ENCODE data around the gene SENP1. TPM values are rescaled to one million over a fixed set of nuclear protein-coding genes. Genes with fewer than 3 reads are reported as not detected.

Gene SENP1
- total RNA-seq, 1 experiment from 2014 or later: 28.8 TPM

DNA sequence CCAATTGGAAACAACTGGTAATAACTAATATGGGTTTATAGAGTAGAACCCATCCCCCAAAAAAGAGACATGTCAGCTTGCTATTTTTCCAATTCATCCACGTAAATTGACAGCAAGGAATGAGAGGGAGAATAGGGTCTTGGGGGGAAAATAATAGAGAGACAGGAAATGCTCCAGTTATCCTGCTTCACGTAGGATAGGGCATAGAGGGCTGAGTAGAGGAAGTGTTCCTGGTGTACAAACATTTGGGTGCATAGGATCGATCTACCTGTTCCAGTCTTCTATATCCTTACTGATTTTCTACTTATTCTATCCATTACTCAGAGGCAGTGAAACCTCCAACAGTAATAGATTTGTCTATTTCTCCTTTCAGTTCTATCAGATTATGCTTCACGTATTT, 52.0 kb downstream of the SENP1 start:
- Histone ChIP-seq H4K20me1 (ENCODE audit: control insufficient read depth, insufficient read depth, insufficient read length) (no peaks in the 10 kb centered on the region), H2BK5ac (ENCODE audit: insufficient read length, low read length) (no peak overlapping the region), H3K23me2 (ENCODE audit: insufficient read length, low read depth, low read length, poor library complexity, severe bottlenecking) (no peaks in the 10 kb centered on the region), H2BK20ac (ENCODE audit: low read depth, low read length, poor library complexity, severe bottlenecking) (no peak overlapping the region), H3K23ac (ENCODE audit: insufficient read length, low read depth, low read length) (no peak overlapping the region), H3K56ac (ENCODE audit: insufficient read length, low read depth, low read length) (no peak overlapping the region), H2AFZ (ENCODE audit: low read length) (no peak overlapping the region), H2BK12ac (ENCODE audit: insufficient read length, low read depth, low read length) (no peak overlapping the region), H2BK15ac (ENCODE audit: low read depth, low read length) (no peak overlapping the region), H3K9ac (ENCODE audit: extremely low read depth, insufficient read length, low read length) (no peak overlapping the region), H2AK5ac (ENCODE audit: insufficient read length, low read length) (no peak overlapping the region), H3K79me1 (ENCODE audit: insufficient read depth, low read depth, low read length, poor library complexity, severe bottlenecking) (no peaks in the 10 kb centered on the region), H2BK120ac (ENCODE audit: low read depth, low read length, poor library complexity, severe bottlenecking) (no peak overlapping the region), H3K27me3 (ENCODE audit: insufficient read depth, low read length) (no peaks in the 10 kb centered on the region), H3T11ph (ENCODE audit: low read length) (no peak overlapping the region), H3K4me2 (ENCODE audit: insufficient read depth, insufficient read length, low read length) (no peak overlapping the region), H4K91ac (ENCODE audit: insufficient read length, low read depth, low read length) (no peak overlapping the region), H3K14ac (ENCODE audit: insufficient read depth, low read length) (no peak overlapping the region), H3K4ac (ENCODE audit: low read depth, low read length) (no peak overlapping the region), H4K5ac (ENCODE audit: insufficient read length, low read depth, low read length) (no peak overlapping the region), H3K27ac (ENCODE audit: insufficient read length, low read depth, low read length) (no peak overlapping the region), H3K18ac (ENCODE audit: insufficient read length, low read depth, low read length) (no peak overlapping the region), H3K9me3 (ENCODE audit: control insufficient read depth, low read depth, low read length) (no peaks in the 10 kb centered on the region), H3K4me1 (ENCODE audit: insufficient read depth, low read length) (no peaks in the 10 kb centered on the region), H4K8ac (replicated peaks; ENCODE audit: insufficient read length, low read depth, low read length) (no peak overlapping the region), H3K79me2 (ENCODE audit: insufficient read depth, low read length) (no peaks in the 10 kb centered on the region)
- WGBS (ENCODE audit: extremely low coverage, insufficient read length, low lambda C conversion rate): no CpG with 5 or more reads among the region's 4 CpGs
- TF ChIP-seq, protein P1, sequence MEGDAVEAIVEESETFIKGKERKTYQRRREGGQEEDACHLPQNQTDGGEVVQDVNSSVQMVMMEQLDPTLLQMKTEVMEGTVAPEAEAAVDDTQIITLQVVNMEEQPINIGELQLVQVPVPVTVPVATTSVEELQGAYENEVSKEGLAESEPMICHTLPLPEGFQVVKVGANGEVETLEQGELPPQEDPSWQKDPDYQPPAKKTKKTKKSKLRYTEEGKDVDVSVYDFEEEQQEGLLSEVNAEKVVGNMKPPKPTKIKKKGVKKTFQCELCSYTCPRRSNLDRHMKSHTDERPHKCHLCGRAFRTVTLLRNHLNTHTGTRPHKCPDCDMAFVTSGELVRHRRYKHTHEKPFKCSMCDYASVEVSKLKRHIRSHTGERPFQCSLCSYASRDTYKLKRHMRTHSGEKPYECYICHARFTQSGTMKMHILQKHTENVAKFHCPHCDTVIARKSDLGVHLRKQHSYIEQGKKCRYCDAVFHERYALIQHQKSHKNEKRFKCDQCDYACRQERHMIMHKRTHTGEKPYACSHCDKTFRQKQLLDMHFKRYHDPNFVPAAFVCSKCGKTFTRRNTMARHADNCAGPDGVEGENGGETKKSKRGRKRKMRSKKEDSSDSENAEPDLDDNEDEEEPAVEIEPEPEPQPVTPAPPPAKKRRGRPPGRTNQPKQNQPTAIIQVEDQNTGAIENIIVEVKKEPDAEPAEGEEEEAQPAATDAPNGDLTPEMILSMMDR (conservative IDR thresholded peaks at IDR 0.05): no peak
- Mint-ChIP-seq H3K9me3 (no peaks in the 10 kb centered on the region), H3K27me3 (ENCODE audit: low read depth) (no peaks in the 10 kb centered on the region), H3K4me3 (no peak overlapping the region), H3K36me3 (ENCODE audit: insufficient read depth in 1 of 3, low read depth in 3 of 3) (peaks cover 4 to 20% (median 8%) of the 10 kb centered on the region in 3 experiments; a peak in 6 of 7 replicates), H3K27ac (no peak overlapping the region), H3K4me1 (no peaks in the 10 kb centered on the region)
- DNase-seq: no peak
